Mucosa of stomach (tissue), 1 donor: ENCODE measurements around the gene CAPNS1.
"Not testable (repeated sequence)": the region's sequence is repeated elsewhere in the genome, so short reads cannot be mapped to it uniquely, and the experiment has no call there.

Experiments
- H3K27me3 ChIP-seq: one replicate; pipeline ENCODE4 v1.7.0; 2013; ENCODE audit warnings: mild to moderate bottlenecking, low read length; ENCODE audit not compliant: control insufficient read depth, insufficient read depth
- H3K36me3 ChIP-seq: one replicate; pipeline ENCODE4 v1.7.0; 2013; ENCODE audit warnings: low read length; ENCODE audit not compliant: control insufficient read depth, insufficient read depth
- H3K4me1 ChIP-seq: one replicate; pipeline ENCODE4 v1.7.0; 2013; ENCODE audit warnings: mild to moderate bottlenecking, low read length; ENCODE audit not compliant: control insufficient read depth, insufficient read depth
- H3K4me3 ChIP-seq: one replicate; pipeline ENCODE4 v1.7.0; 2013; ENCODE audit warnings: low read length
- H3K9ac ChIP-seq: one replicate; pipeline ENCODE4 v1.7.0; 2013; ENCODE audit warnings: mild to moderate bottlenecking, low read length, moderate library complexity
- H3K9me3 ChIP-seq: one replicate; pipeline ENCODE4 v1.7.0; 2013; ENCODE audit warnings: mild to moderate bottlenecking, low read length, moderate library complexity; ENCODE audit not compliant: control insufficient read depth
- donor health status: Pancreatic carcinoma.

The CAPNS1 gene

DNA sequence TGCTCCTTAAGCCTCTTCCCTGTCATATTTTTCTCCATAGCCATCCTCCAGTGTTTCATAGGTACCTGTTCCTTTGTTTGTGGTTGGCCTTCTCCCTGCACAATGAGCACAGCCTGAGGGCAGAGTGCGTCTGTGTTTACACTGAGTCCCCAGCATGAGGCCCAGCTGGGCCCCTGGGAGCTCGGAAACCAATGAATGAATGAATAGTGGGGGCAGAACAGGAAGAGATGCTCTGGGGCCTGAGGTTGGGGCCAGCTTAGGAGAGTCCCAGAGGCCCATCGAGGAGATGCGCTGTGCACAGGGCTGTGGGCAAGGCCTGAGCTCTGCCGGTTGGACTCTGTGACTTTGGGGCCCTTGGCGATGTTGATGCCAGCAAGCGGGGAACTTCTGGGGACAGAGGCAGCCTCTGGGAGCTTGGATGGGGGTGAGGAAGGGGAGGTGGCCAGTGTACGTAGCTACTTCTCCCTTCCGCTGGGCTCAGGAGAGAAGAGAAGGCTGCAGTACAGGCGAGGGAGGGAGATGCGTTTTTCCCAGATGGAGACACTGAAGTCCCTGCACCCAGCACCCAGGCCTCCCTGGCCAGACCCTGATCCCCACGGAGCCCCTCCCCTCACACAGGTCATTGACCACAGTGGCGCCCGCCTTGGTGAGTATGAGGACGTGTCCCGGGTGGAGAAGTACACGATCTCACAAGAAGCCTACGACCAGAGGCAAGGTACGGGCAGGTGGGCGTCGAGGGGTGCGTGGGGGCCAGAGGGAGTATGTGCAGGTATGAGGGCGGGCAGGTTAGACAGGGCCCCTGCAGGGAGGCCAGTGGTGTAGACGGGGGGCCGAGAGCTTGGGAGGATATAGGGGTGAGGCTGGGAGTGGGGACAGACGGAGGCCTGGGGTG lies 19.5 kb upstream of the CAPNS1 start:
- no peak overlapping the region for H3K9ac ChIP-seq
- peaks cover 7% of the 10 kb centered on the region for H3K4me1 ChIP-seq
- no peaks in the 10 kb centered on the region for H3K27me3 ChIP-seq
- H3K9me3 ChIP-seq: no peaks in the 10 kb centered on the region
- no peaks in the 10 kb centered on the region for H3K36me3 ChIP-seq
- no peak overlapping the region for H3K4me3 ChIP-seq

DNA sequence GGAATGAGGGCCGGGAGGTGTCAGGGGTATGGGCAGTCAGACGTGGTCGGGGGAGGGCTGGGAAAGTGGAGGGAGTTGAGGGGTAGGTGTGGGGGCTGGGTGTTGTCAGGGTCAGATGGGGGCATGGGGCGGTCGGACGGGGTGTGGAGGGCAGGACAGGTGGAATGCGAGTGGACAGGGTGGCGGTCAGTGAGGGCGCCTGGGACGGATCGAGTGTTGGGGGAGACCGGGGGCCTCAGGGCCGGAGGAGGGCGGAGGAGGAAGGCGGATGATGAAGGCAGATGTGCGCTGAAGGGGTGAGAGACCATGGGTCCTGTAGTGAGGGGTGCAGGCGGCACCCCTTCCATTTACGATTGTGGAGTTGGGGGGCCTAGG lies 18.9 kb upstream of the CAPNS1 start:
- Histone ChIP-seq H3K4me1 (peaks cover 5% of the 10 kb centered on the region), H3K27me3 (no peaks in the 10 kb centered on the region), H3K4me3 (no peak overlapping the region), H3K36me3 (no peaks in the 10 kb centered on the region), H3K9ac (no peak overlapping the region), H3K9me3 (no peaks in the 10 kb centered on the region)

DNA sequence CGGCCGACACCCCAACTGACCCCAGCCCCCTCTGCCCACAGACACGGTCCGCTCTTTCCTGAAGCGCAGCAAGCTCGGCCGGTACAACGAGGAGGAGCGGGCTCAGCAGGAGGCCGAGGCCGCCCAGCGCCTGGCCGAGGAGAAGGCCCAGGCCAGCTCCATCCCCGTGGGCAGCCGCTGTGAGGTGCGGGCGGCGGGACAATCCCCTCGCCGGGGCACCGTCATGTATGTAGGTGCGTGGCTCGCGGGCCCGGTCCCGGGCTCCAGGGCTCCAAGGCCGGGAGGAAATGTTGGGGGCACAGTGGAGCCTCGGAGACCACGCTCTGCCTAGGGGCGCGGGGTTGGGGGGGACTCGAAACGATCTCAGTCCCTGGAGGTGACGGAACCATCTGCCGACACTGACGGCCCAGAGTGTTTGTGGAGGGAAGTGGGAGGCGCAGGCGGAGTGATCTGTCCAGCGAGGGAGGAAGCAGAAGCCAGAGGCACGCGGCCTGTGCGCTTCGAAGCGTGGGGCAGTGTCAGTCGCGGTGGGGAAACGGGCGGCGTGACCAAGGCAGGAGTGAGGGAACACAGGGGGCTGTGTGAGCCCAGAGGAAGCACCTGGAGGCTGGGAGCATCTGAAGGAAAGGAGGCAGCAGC lies 18.3 kb upstream of the CAPNS1 start:
- H3K9ac ChIP-seq: no peak overlapping the region
- H3K4me3 ChIP-seq: no peak overlapping the region
- H3K4me1 ChIP-seq: no peaks in the 10 kb centered on the region
- H3K27me3 ChIP-seq: no peaks in the 10 kb centered on the region
- no peaks in the 10 kb centered on the region for H3K36me3 ChIP-seq
- H3K9me3 ChIP-seq: no peaks in the 10 kb centered on the region

DNA sequence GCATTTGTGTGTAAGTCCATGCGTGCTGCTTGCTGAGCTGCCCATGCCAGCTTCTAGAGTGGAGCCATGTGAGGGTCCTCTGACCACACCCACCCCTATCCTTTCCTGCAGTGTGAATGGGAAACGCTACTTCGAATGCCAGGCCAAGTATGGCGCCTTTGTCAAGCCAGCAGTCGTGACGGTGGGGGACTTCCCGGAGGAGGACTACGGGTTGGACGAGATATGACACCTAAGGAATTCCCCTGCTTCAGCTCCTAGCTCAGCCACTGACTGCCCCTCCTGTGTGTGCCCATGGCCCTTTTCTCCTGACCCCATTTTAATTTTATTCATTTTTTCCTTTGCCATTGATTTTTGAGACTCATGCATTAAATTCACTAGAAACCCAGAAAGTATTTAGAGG lies 14.3 kb upstream of the CAPNS1 start:
- H3K9ac ChIP-seq: no peak overlapping the region
- no peak overlapping the region for H3K4me3 ChIP-seq
- H3K9me3 ChIP-seq: no peaks in the 10 kb centered on the region
- H3K27me3 ChIP-seq: no peaks in the 10 kb centered on the region
- peaks cover 11% of the 10 kb centered on the region for H3K4me1 ChIP-seq
- no peaks in the 10 kb centered on the region for H3K36me3 ChIP-seq

DNA sequence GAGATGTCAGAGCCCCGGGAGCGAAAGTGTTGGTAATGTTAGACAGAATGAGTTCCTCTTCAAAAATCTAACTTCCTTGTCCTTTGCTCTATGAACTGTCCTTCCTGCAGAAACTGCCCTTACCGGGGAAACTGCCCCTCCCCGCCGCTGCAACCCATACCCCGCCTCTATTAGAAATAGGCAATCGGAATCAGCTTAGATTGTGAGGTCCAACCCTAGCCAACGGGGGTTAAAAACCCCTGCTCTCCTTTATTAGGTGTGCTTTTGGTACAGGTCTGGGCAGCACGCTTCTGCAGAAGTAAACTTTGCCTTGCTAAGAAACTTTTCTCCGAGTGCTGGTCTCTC lies 11.5 kb upstream of the CAPNS1 start:
- Histone ChIP-seq H3K4me3 (peak overlapping the region; percentile 3), H3K9ac (peak overlapping the region; percentile 59), H3K27me3 (no peaks in the 10 kb centered on the region), H3K9me3 (no peaks in the 10 kb centered on the region), H3K4me1 (peaks cover 22% of the 10 kb centered on the region), H3K36me3 (no peaks in the 10 kb centered on the region)

DNA sequence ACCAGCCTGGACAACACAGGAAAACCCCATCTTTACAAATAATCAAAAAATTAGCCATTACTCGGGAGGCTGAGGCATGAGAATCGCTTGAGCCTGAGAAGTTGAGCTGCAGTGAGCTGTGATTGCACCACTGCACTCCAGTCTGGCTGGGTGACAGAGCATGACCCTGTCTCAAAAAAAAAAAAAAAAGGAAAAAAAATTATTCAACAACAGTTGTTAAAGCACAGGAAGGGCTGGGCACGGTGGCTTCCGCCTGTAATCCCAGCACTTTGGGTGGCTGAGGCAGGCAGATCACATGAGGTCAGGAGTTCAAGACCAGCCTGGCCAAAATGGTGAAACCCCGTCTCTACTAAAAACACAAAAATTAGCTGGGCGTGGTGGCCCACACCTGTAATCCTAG lies 8.6 kb upstream of the CAPNS1 start:
- not testable (repeated sequence) for H3K9me3 ChIP-seq, H3K4me3 ChIP-seq, H3K27me3 ChIP-seq, H3K9ac ChIP-seq, H3K36me3 ChIP-seq
- H3K4me1 ChIP-seq: peaks cover 26% of the 10 kb centered on the region

DNA sequence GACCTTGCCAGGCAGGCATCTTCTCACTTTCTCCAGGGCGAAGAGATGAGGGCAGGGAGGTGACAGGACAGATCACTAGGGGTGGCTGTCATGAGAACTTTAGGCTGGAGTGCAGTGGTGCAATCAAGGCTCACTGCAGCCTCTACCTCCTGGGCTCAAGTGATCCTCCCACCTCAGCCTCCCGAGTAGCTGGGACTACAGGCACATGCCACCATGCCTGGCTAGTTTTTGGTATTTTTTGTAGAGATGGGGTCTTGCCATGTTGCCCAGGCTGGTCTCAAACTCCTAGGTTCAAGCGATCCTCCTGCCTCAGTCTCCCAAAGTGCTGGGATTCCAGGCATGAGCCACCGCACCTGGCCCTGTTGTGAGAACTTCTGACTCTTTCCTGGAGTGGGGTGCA lies 5.0 kb upstream of the CAPNS1 start:
- H3K9me3 ChIP-seq, H3K36me3 ChIP-seq, H3K27me3 ChIP-seq, H3K4me3 ChIP-seq, H3K9ac ChIP-seq: not testable (repeated sequence)
- peaks cover 34% of the 10 kb centered on the region for H3K4me1 ChIP-seq

DNA sequence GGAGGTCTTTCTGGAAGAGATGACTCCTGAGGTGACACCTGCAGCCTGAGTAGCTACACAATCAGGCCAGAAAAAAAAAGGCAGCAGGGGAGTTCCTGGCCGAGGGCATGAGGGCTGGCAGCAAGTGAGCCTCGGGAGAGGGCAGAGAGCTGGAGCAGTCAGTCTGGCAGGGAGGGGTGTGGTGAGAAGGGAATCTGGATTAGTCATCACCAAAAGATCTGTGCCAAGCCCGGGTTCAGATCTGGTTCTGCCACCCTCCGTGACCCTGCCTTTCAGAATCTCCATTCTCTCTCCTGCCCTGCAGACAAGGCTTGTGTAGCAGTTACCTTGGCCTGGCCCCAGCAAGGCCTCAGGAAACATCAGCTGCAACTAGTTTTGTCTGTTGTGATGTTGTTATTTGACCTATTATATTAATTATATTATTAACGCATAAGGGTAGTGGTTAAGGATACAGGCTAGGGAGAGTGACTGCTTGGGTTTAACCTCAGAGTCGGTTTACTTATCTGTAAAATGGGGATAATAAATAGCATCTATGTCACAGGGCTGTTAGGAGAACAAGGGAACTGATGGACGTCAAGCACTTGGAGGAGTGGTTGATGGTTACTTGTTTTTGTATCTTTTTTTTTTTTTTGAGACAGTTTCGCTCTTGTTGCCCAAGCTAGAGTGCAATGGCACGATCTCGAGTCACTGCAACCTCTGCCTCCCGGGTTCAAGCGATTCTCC lies 2.7 kb upstream of the CAPNS1 start:
- Histone ChIP-seq H3K4me3 (no peak overlapping the region), H3K27me3 (no peaks in the 10 kb centered on the region), H3K36me3 (no peaks in the 10 kb centered on the region), H3K9me3 (no peaks in the 10 kb centered on the region), H3K4me1 (peaks cover 37% of the 10 kb centered on the region), H3K9ac (peak overlapping the region; percentile 73)

DNA sequence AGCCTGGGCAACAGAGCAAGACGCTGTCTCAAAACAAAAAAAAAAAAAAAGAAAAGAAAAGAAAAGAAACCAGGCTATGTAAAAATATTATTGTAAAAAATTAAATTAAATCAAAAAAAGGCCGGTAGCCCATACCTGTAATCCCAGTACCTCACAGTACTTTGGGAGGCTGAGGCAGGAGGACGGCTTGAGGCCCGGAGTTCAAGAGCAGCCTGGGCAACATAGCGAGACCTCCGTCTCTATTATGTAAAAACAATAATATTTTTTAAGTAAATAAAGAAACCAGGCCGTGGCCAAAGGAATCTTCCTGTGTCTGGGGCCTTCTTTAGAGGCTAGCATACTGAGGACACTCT lies 770 bp upstream of the CAPNS1 start:
- Histone ChIP-seq H3K36me3 (peaks cover 8% of the 10 kb centered on the region), H3K27me3 (no peaks in the 10 kb centered on the region), H3K9me3 (no peaks in the 10 kb centered on the region), H3K4me1 (peaks cover 31% of the 10 kb centered on the region), H3K9ac (peak overlapping the region; percentile 100), H3K4me3 (peak overlapping the region; percentile 100)

DNA sequence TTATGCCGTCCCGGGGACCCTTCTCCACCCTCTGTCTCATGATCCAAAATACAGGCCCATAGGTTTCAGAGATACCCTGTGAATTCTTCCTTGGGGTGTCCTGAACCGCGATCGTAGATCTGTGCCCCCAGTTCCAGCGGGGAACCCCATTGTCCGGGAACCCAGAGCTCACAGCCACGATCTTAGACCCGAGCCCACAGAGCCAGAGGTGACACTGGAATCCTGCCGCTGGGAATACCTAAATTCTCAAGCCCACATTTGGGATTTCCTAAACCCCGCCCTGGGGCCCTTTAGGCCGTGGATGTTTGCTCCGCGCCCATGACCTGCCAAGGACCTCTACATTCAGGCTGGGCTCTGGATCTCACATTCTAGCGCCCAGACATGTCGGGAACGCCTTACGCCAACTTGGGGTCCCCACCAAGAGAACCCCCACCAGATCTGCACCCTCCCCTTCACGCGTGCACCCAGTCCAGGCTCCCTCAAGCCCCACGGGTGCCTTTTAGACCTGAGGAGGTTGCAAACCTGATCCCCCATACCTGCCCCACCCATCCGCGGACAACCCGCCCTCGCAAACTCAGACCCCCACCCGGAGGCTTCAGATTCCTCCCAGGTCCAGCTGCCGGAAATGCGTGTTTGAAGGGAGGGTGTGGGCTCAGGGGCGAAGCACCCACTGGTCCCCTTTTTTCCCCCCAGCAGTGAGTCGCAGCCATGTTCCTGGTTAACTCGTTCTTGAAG lies 605 bp downstream of the CAPNS1 start:
- peaks cover 31% of the 10 kb centered on the region for H3K4me1 ChIP-seq
- peaks cover 8% of the 10 kb centered on the region for H3K36me3 ChIP-seq
- H3K9ac ChIP-seq: peak overlapping the region; percentile 100
- H3K4me3 ChIP-seq: peak overlapping the region; percentile 100
- no peaks in the 10 kb centered on the region for H3K27me3 ChIP-seq
- no peaks in the 10 kb centered on the region for H3K9me3 ChIP-seq

DNA sequence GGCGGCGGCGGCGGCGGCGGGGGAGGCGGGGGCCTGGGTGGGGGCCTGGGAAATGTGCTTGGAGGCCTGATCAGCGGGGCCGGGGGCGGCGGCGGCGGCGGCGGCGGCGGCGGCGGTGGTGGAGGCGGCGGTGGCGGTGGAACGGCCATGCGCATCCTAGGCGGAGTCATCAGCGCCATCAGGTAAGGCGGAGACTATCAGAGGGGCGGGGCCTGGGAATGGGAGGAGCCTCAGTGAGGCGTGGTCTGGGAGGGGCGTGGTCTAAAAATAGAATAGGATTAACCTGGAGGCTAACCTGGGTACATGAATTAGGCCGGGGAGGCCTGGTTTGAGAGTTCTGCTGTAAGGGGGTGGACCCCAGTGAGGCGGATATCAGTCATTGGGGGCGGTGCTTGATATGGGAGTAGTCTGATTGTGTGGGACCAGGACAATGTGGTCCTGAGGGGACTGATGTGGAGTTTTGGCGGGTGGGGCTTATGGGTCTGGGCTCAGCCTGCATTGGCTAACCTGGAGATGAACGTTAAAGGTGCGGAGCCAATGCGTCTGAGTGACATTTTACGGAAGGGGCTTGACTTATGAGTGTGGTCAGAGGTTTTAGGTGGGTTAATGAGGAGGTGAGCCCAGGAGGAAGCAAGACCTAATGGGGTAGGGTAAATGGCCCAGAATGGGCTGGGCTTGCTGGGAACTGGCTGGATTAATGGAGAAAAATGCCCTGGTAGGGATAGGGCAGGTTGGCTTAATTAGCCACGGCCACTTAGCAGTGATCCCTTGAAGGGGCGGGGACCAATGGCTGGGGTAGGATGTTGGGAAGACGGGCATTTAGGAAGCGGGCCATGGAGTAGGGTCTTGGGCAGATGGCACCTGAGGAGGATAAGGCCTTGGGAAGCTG lies 1.4 kb downstream of the CAPNS1 start:
- Histone ChIP-seq H3K9ac (peak overlapping the region; percentile 100), H3K9me3 (no peaks in the 10 kb centered on the region), H3K4me1 (peaks cover 26% of the 10 kb centered on the region)

More for the DNA sequence above, 1.4 kb downstream of the CAPNS1 start:
- no peaks in the 10 kb centered on the region for H3K27me3 ChIP-seq
- H3K36me3 ChIP-seq: peaks cover 13% of the 10 kb centered on the region
- no peak overlapping the region for H3K4me3 ChIP-seq
